HUDEP-2 (cell line): ENCODE measurements around the gene KCNN4.

Experiments
- DNase-seq, 76 experiments: peaks; one replicate each; lab custom pipeline; 2025; ENCODE audit not compliant: unreplicated experiment in 76 of 76; lab: John Stamatoyannopoulos, UW

KCNN4 gene

GRCh38 chr19:43799502-43800142 is 18.8 kb upstream of the KCNN4 start:
- no peak for DNase-seq

- DNase-seq: peak in 4 of 76 experiments; percentile 9 to 36 (median 19)
Measured at GRCh38 chr19:43798546-43799409, 18.0 kb upstream of the KCNN4 start.

- DNase-seq: no peak
Measured at GRCh38 chr19:43798026-43798545, 17.3 kb upstream of the KCNN4 start.

- no peak for DNase-seq
Measured at GRCh38 chr19:43797556-43797955, 16.8 kb upstream of the KCNN4 start.

GRCh38 chr19:43797118-43797517 is 16.3 kb upstream of the KCNN4 start:
- DNase-seq: no peak

GRCh38 chr19:43790587-43790986 is 9.8 kb upstream of the KCNN4 start:
- DNase-seq: no peak

GRCh38 chr19:43789029-43789428 is 8.3 kb upstream of the KCNN4 start:
- DNase-seq: peak in 24 of 76 experiments; percentile 12 to 56 (median 28)

- no peak for DNase-seq
Measured at GRCh38 chr19:43786665-43787064, 5.9 kb upstream of the KCNN4 start.

GRCh38 chr19:43784981-43785808 is 4.4 kb upstream of the KCNN4 start:
- DNase-seq: peak in 63 of 76 experiments; percentile 18 to 88 (median 60)

GRCh38 chr19:43784241-43784980 is 3.6 kb upstream of the KCNN4 start:
- DNase-seq: peak in 55 of 76 experiments; percentile 12 to 70 (median 48)

- DNase-seq: no peak
Measured at GRCh38 chr19:43783636-43784035, 2.9 kb upstream of the KCNN4 start.

GRCh38 chr19:43782689-43783231 is 2.0 kb upstream of the KCNN4 start:
- peak in 65 of 76 experiments; percentile 5 to 84 (median 56) for DNase-seq

- no peak for DNase-seq
Measured at GRCh38 chr19:43782311-43782660, 1.5 kb upstream of the KCNN4 start.

- no peak for DNase-seq
Measured at GRCh38 chr19:43781630-43782310, 997 bp upstream of the KCNN4 start.

GRCh38 chr19:43779820-43780219 is 953 bp downstream of the KCNN4 start:
- DNase-seq: peak in 16 of 76 experiments; percentile 18 to 53 (median 34)

GRCh38 chr19:43779147-43779819 is 1.5 kb downstream of the KCNN4 start:
- DNase-seq: peak in 20 of 76 experiments; percentile 15 to 58 (median 29)

- no peak for DNase-seq
Measured at GRCh38 chr19:43778651-43779050, 2.1 kb downstream of the KCNN4 start.

- DNase-seq: peak in 6 of 76 experiments; percentile 15 to 53 (median 24)
Measured at GRCh38 chr19:43777163-43777695, 3.5 kb downstream of the KCNN4 start.
